OCI-LY7 (cell line): Measurements from ENCODE around the gene EIF4G1. TPM values are rescaled to one million over a fixed set of nuclear protein-coding genes. Genes with fewer than 3 reads are reported as not detected.
A peak's percentile ranks its signal among the peaks of the same experiment; 100 is the strongest.

ENCODE experiments used
- BruUV-seq: library from RNA; stranded (reverse); fragments of 400-500 nt; replicated peaks from 2 replicates; lab custom pipeline; 2021; lab: Mats Ljungman, UMichigan
- CTCF ChIA-PET: fragments of 300-600 bp; sonication (Branson Sonifier 250); formaldehyde crosslinking; loops from one replicate; lab custom pipeline; 2022; ENCODE audit warnings: antibody characterized with exemption; ENCODE audit not compliant: unreplicated experiment; lab: Charles Lee
- POLR2A ChIA-PET: fragments of 300-600 bp; sonication (Branson Sonifier 250); formaldehyde crosslinking; loops from one replicate; lab custom pipeline; 2022; ENCODE audit warnings: antibody characterized with exemption; lab: Charles Lee
- DNase-seq: peaks from one replicate; pipeline ENCODE4 v3.0.0-alpha.2; 2015; ENCODE audit warnings: low spot score
- H2AFZ ChIP-seq: fragments of 200-600 bp; sonication (generic), shearing (Covaris generic); 2 replicates; pipeline ENCODE4 v1.6.1; 2014; ENCODE audit warnings: mild to moderate bottlenecking, antibody characterized with exemption, low read length, moderate library complexity
- H3K27ac ChIP-seq: fragments of 200-600 bp; sonication (generic); 2 replicates; pipeline ENCODE4 v1.5.1; 2014; ENCODE audit warnings: mixed run types, low read depth, mild to moderate bottlenecking, moderate library complexity, low read length, inconsistent platforms; ENCODE audit not compliant: poor library complexity, severe bottlenecking
- H3K36me3 ChIP-seq: fragments of 200-600 bp; sonication (generic); 2 replicates; pipeline ENCODE4 v1.6.1; 2014; ENCODE audit warnings: mild to moderate bottlenecking, antibody characterized with exemption, low read length, moderate library complexity, mixed read lengths; ENCODE audit not compliant: insufficient read depth
- H3K4me1 ChIP-seq: fragments of 200-600 bp; sonication (generic); 2 replicates; pipeline ENCODE4 v1.5.1; 2014; ENCODE audit warnings: mild to moderate bottlenecking, low read length; ENCODE audit not compliant: insufficient read depth, poor library complexity, severe bottlenecking
- H3K4me2 ChIP-seq: fragments of 200-600 bp; sonication (generic); 2 replicates; pipeline ENCODE4 v1.6.1; 2014; ENCODE audit warnings: mild to moderate bottlenecking, low read length
- H3K4me3 ChIP-seq: fragments of 200-600 bp; sonication (generic); 2 replicates; pipeline ENCODE4 v1.5.1; 2014; ENCODE audit warnings: mild to moderate bottlenecking, low read depth, low read length; ENCODE audit not compliant: poor library complexity, severe bottlenecking
- H3K79me2 ChIP-seq: fragments of 200-600 bp; sonication (generic); 2 replicates; pipeline ENCODE4 v1.6.1; 2016; ENCODE audit warnings: low read depth, mild to moderate bottlenecking, low read length, moderate library complexity, mixed read lengths; ENCODE audit not compliant: insufficient read depth
- H3K9me2 ChIP-seq: fragments of 200-600 bp; sonication (generic); 2 replicates; pipeline ENCODE4 v1.6.1; 2016; ENCODE audit warnings: mild to moderate bottlenecking, low read length, mixed read lengths; ENCODE audit not compliant: insufficient read depth
- H3K9me3 ChIP-seq: fragments of 200-600 bp; sonication (generic); 2 replicates; pipeline ENCODE4 v1.6.1; 2014; ENCODE audit warnings: mild to moderate bottlenecking, mixed run types, low read length, mixed read lengths
- H4K20me1 ChIP-seq: fragments of 200-600 bp; sonication (generic); 2 replicates; pipeline ENCODE4 v1.6.1; 2014; ENCODE audit warnings: mild to moderate bottlenecking, antibody characterized with exemption, low read length, moderate library complexity, mixed read lengths; ENCODE audit not compliant: insufficient read depth
- CTCF ChIP-seq: fragments of 200-600 bp; sonication (generic); conservative IDR thresholded peaks from 2 replicates; pipeline ENCODE4 v1.5.1; 2014; ENCODE audit warnings: mild to moderate bottlenecking, antibody characterized with exemption, low read length, moderate library complexity, mixed read lengths
- EZH2phosphoT487 ChIP-seq: fragments of 200-600 bp; sonication (generic); IDR thresholded peaks from 2 replicates; pipeline ENCODE4 v1.6.1; 2018; ENCODE audit warnings: low read depth, borderline replicate concordance, mild to moderate bottlenecking, mixed run types, antibody characterized with exemption, low read length, moderate library complexity, mixed read lengths
- intact Hi-C: fragments of 100-400 bp; cut with micrococcal nuclease; formaldehyde crosslinking; loops from one replicate; pipeline ENCODE4 v1.10.0; 2022; ENCODE audit not compliant: unreplicated experiment
- total RNA-seq, 2 experiments: library from RNA; depleted of rRNA in 1 of 2; stranded (reverse); fragments of >200 nt in 1 of 2; shearing (Covaris generic) in 1 of 2; gene quantifications; 2 replicates each; pipeline ENCODE4 v1.2.3, GENCODE V29; 2014 to 2022

The EIF4G1 gene
- total RNA-seq, 2 experiments from 2014 or later: 245 to 412 TPM

GRCh38 chr3:184334470-184335158 is 20.2 kb downstream of the EIF4G1 start:
- intact Hi-C loops: no loop called here
- Histone ChIP-seq H4K20me1 (peaks cover 4% of the 10 kb centered on the region; the same call in 1 of the 2 replicates), H3K4me2 (no peak overlapping the region), H3K4me1 (peaks cover 8% of the 10 kb centered on the region), H3K36me3 (peaks cover 58% of the 10 kb centered on the region), H3K9me3 (no peaks in the 10 kb centered on the region), H3K79me2 (no peaks in the 10 kb centered on the region), H2AFZ (no peak overlapping the region), H3K9me2 (no peaks in the 10 kb centered on the region), H3K4me3 (no peak overlapping the region), H3K27ac (no peak overlapping the region)
- ChIA-PET POLR2A (no interaction called here), CTCF (no interaction called here)
- DNase-seq: no peak
- BruUV-seq: TSS peak; percentile 88
- peak; percentile 29; the same call in 1 of the 2 replicates for TF ChIP-seq CTCF
- no peak for TF ChIP-seq EZH2phosphoT487

- no peak overlapping the region for H2AFZ ChIP-seq
- H3K9me3 ChIP-seq: no peaks in the 10 kb centered on the region
- TF ChIP-seq EZH2phosphoT487 (no peak), CTCF (no peak)
- H3K27ac ChIP-seq: peak overlapping the region; percentile 1
- DNase-seq: no peak
- CTCF ChIA-PET: no interaction called here
- peaks cover 52% of the 10 kb centered on the region for H3K36me3 ChIP-seq
- H3K4me3 ChIP-seq: peak overlapping the region; percentile 64
- peaks cover 4% of the 10 kb centered on the region; the same call in 1 of the 2 replicates for H4K20me1 ChIP-seq
- H3K4me2 ChIP-seq: peak overlapping the region; percentile 73
- intact Hi-C loops: no loop called here
- no peaks in the 10 kb centered on the region for H3K79me2 ChIP-seq
- BruUV-seq: no TSS peak
- H3K4me1 ChIP-seq: peaks cover 8% of the 10 kb centered on the region
- H3K9me2 ChIP-seq: no peaks in the 10 kb centered on the region
- POLR2A ChIA-PET: no interaction called here
These were observed 20.9 kb downstream of the EIF4G1 start for GRCh38 chr3:184335291-184335660.
